ENCODE measurements around the gene ACP4. TPM values are rescaled to one million over a fixed set of nuclear protein-coding genes. Genes with fewer than 3 reads are reported as not detected.
"Not testable (repeated sequence)": the region's sequence is repeated elsewhere in the genome, so short reads cannot be mapped to it uniquely, and the experiment has no call there.

The ACP4 gene
- total RNA-seq, 2 donors from 2014 or later, result not detected

GRCh38 chr19:50780753-50781435, 9.3 kb upstream of the ACP4 start:
- intact Hi-C loops (cut with DNase I), result loop anchor here (5.0 kb wide), 3 partner anchors 74 to 414 kb away; partner anchors contain the start of gene NAPSA

GRCh38 chr19:50783848-50784152, 6.4 kb upstream of the ACP4 start:
- intact Hi-C loops (cut with DNase I), result loop anchor here (5.0 kb wide), 3 partner anchors 76 to 416 kb away; partner anchors contain the start of gene NAPSA
- H3K27ac ChIP-seq; H3K36me3 ChIP-seq; H3K9me3 ChIP-seq; H3K4me1 ChIP-seq; H3K9ac ChIP-seq (ENCODE audit: low read depth in 2 of 2, low read length in 2 of 2); DNase-seq; H3K4me3 ChIP-seq; H3K27me3 ChIP-seq: not testable (repeated sequence)

More at GRCh38 chr19:50780753-50781435, 9.3 kb upstream of the ACP4 start:
- Histone ChIP-seq H3K4me3 (no peak overlapping the region), H3K4me1 (no peaks in the 10 kb centered on the region), H3K9ac (ENCODE audit: low read depth in 2 of 2, low read length in 2 of 2) (no peak overlapping the region), H3K27ac (no peak overlapping the region), H3K36me3 (no peaks in the 10 kb centered on the region), H3K27me3 (peaks cover 13% of the 10 kb centered on the region), H3K9me3 (no peaks in the 10 kb centered on the region)
- no peak for TF ChIP-seq CTCF (IDR thresholded peaks at IDR 0.05)
- DNase-seq, result no peak

- H3K27me3 ChIP-seq, result peaks cover 5% of the 10 kb centered on the region
- intact Hi-C loops (cut with DNase I), result loop anchor here (5.0 kb wide), 3 partner anchors 77 to 417 kb away; partner anchors contain the start of gene NAPSA
Measured at GRCh38 chr19:50784710-50785109, 5.5 kb upstream of the ACP4 start.

GRCh38 chr19:50785329-50785728, 4.9 kb upstream of the ACP4 start:
- intact Hi-C loops (cut with DNase I), result no loop called here
- Histone ChIP-seq H3K27ac (no peak overlapping the region), H3K4me1 (no peaks in the 10 kb centered on the region), H3K4me3 (no peak overlapping the region), H3K36me3 (no peaks in the 10 kb centered on the region), H3K9ac (ENCODE audit: low read depth in 2 of 2, low read length in 2 of 2) (no peak overlapping the region), H3K9me3 (no peaks in the 10 kb centered on the region), H3K27me3 (peaks cover 5% of the 10 kb centered on the region)
- no peak for DNase-seq
- no peak for TF ChIP-seq CTCF (IDR thresholded peaks at IDR 0.05)

More at GRCh38 chr19:50784710-50785109, 5.5 kb upstream of the ACP4 start:
- Histone ChIP-seq H3K36me3 (no peaks in the 10 kb centered on the region), H3K4me1 (no peaks in the 10 kb centered on the region), H3K9ac (ENCODE audit: low read depth in 2 of 2, low read length in 2 of 2) (no peak overlapping the region), H3K27ac (no peak overlapping the region), H3K9me3 (no peaks in the 10 kb centered on the region), H3K4me3 (no peak overlapping the region)
- no peak for DNase-seq
- no peak for TF ChIP-seq CTCF (IDR thresholded peaks at IDR 0.05)

- Histone ChIP-seq H3K4me3 (no peak overlapping the region), H3K27me3 (no peaks in the 10 kb centered on the region), H3K9ac (ENCODE audit: low read depth in 2 of 2, low read length in 2 of 2) (no peak overlapping the region), H3K4me1 (no peaks in the 10 kb centered on the region), H3K9me3 (no peaks in the 10 kb centered on the region), H3K36me3 (no peaks in the 10 kb centered on the region), H3K27ac (no peak overlapping the region)
- intact Hi-C loops (cut with DNase I), result no loop called here
- no peak for DNase-seq
- no peak for TF ChIP-seq CTCF (IDR thresholded peaks at IDR 0.05)
Measured at GRCh38 chr19:50790922-50791467, 780 bp downstream of the ACP4 start.
